Measurements from ENCODE around the gene MSH3. TPM values are rescaled to one million over a fixed set of nuclear protein-coding genes. Genes with fewer than 3 reads are reported as not detected.
A peak's percentile ranks its signal among the peaks of the same experiment; 100 is the strongest.
"Not testable (repeated sequence)": the region's sequence is repeated elsewhere in the genome, so short reads cannot be mapped to it uniquely, and the experiment has no call there.

Gene MSH3
- total RNA-seq, 1 experiment from 2014 or later = 32.5 TPM

GRCh38 chr5:80739898-80740297 is 85.4 kb downstream of the MSH3 start:
- no peak for DNase-seq
- H3K4me1 ChIP-seq = peaks cover 37% of the 10 kb centered on the region
- peaks cover 25% of the 10 kb centered on the region for H3K36me3 ChIP-seq
- H3K9me3 ChIP-seq (replicated peaks) = peaks cover 7% of the 10 kb centered on the region; the same call in 1 of the 2 replicates
- no peak overlapping the region for H3K4me3 ChIP-seq
- H3K27ac ChIP-seq = peak overlapping the region; percentile 98
- H3K27me3 ChIP-seq = no peaks in the 10 kb centered on the region

GRCh38 chr5:80740488-80740887 is 86.0 kb downstream of the MSH3 start:
- DNase-seq; H3K27me3 ChIP-seq; H3K4me3 ChIP-seq; H3K27ac ChIP-seq; H3K9me3 ChIP-seq (replicated peaks): not testable (repeated sequence)
- peaks cover 37% of the 10 kb centered on the region for H3K4me1 ChIP-seq
- peaks cover 30% of the 10 kb centered on the region for H3K36me3 ChIP-seq

GRCh38 chr5:80740999-80741398 is 86.5 kb downstream of the MSH3 start:
- H3K27ac ChIP-seq = no peak overlapping the region
- peaks cover 7% of the 10 kb centered on the region; the same call in 1 of the 2 replicates for H3K9me3 ChIP-seq (replicated peaks)
- H3K36me3 ChIP-seq = peaks cover 36% of the 10 kb centered on the region
- no peaks in the 10 kb centered on the region for H3K27me3 ChIP-seq
- no peak for DNase-seq
- peaks cover 37% of the 10 kb centered on the region for H3K4me1 ChIP-seq
- H3K4me3 ChIP-seq = no peak overlapping the region

- Histone ChIP-seq H3K27me3 (no peaks in the 10 kb centered on the region), H3K4me3 (no peak overlapping the region), H3K27ac (no peak overlapping the region), H3K36me3 (peaks cover 45% of the 10 kb centered on the region), H3K4me1 (peaks cover 17% of the 10 kb centered on the region), H3K9me3 (replicated peaks) (peaks cover 7% of the 10 kb centered on the region; the same call in 1 of the 2 replicates)
- no peak for DNase-seq
Observed at GRCh38 chr5:80744149-80744548, 89.7 kb downstream of the MSH3 start.

GRCh38 chr5:80745490-80745889 is 91.0 kb downstream of the MSH3 start:
- H3K4me3 ChIP-seq = no peak overlapping the region
- H3K9me3 ChIP-seq (replicated peaks) = peaks cover 7% of the 10 kb centered on the region; the same call in 1 of the 2 replicates
- no peaks in the 10 kb centered on the region for H3K27me3 ChIP-seq
- H3K4me1 ChIP-seq = peaks cover 8% of the 10 kb centered on the region; the same call in 1 of the 2 replicates
- H3K36me3 ChIP-seq = peaks cover 45% of the 10 kb centered on the region
- no peak overlapping the region for H3K27ac ChIP-seq
- no peak for DNase-seq

GRCh38 chr5:80747922-80748321 is 93.5 kb downstream of the MSH3 start:
- Histone ChIP-seq H3K9me3 (replicated peaks) (peaks cover 11% of the 10 kb centered on the region; the same call in 1 of the 2 replicates), H3K4me3 (no peak overlapping the region), H3K27me3 (no peaks in the 10 kb centered on the region), H3K4me1 (peaks cover 8% of the 10 kb centered on the region), H3K36me3 (peaks cover 39% of the 10 kb centered on the region), H3K27ac (no peak overlapping the region)
- DNase-seq = no peak

GRCh38 chr5:80752427-80752826 is 98.0 kb downstream of the MSH3 start:
- Histone ChIP-seq H3K27me3 (no peaks in the 10 kb centered on the region), H3K4me3 (no peak overlapping the region), H3K27ac (peak overlapping the region; percentile 85), H3K36me3 (peaks cover 5% of the 10 kb centered on the region), H3K4me1 (peaks cover 47% of the 10 kb centered on the region), H3K9me3 (replicated peaks) (peaks cover 4% of the 10 kb centered on the region; the same call in 1 of the 2 replicates)
- DNase-seq = no peak

- no peak overlapping the region for H3K4me3 ChIP-seq
- peaks cover 5% of the 10 kb centered on the region for H3K36me3 ChIP-seq
- H3K27me3 ChIP-seq = no peaks in the 10 kb centered on the region
- peaks cover 41% of the 10 kb centered on the region for H3K4me1 ChIP-seq
- peak overlapping the region; percentile 85 for H3K27ac ChIP-seq
- H3K9me3 ChIP-seq (replicated peaks) = peaks cover 4% of the 10 kb centered on the region; the same call in 1 of the 2 replicates
- peak in 1 of 2 experiments; percentile 38 for DNase-seq
Observed at GRCh38 chr5:80753712-80754111, 99.3 kb downstream of the MSH3 start.

- peaks cover 41% of the 10 kb centered on the region for H3K4me1 ChIP-seq
- H3K4me3 ChIP-seq = peak overlapping the region; percentile 9; the same call in 1 of the 2 replicates
- peak; percentile 94 to 97 for DNase-seq
Observed at GRCh38 chr5:80754900-80755299, 100.4 kb downstream of the MSH3 start.

GRCh38 chr5:80755626-80756025 is 101.2 kb downstream of the MSH3 start:
- Histone ChIP-seq H3K4me3 (no peak overlapping the region; the same call in 1 of the 2 replicates), H3K27me3 (no peaks in the 10 kb centered on the region), H3K27ac (peak overlapping the region; percentile 85), H3K4me1 (peaks cover 41% of the 10 kb centered on the region), H3K36me3 (peaks cover 5% of the 10 kb centered on the region; the same call in 1 of the 2 replicates), H3K9me3 (replicated peaks) (peaks cover 4% of the 10 kb centered on the region; the same call in 1 of the 2 replicates)
- peak; percentile 20 to 66 for DNase-seq

More at GRCh38 chr5:80754900-80755299, 100.4 kb downstream of the MSH3 start:
- no peaks in the 10 kb centered on the region for H3K27me3 ChIP-seq
- peaks cover 4% of the 10 kb centered on the region; the same call in 1 of the 2 replicates for H3K9me3 ChIP-seq (replicated peaks)
- H3K36me3 ChIP-seq = peaks cover 5% of the 10 kb centered on the region
- peak overlapping the region; percentile 85 for H3K27ac ChIP-seq

GRCh38 chr5:80756292-80756691 is 101.8 kb downstream of the MSH3 start:
- H3K27me3 ChIP-seq = no peaks in the 10 kb centered on the region
- no peak overlapping the region for H3K4me3 ChIP-seq
- peaks cover 4% of the 10 kb centered on the region; the same call in 1 of the 2 replicates for H3K36me3 ChIP-seq
- peak overlapping the region; percentile 85 for H3K27ac ChIP-seq
- peaks cover 41% of the 10 kb centered on the region for H3K4me1 ChIP-seq
- DNase-seq = no peak
- peaks cover 4% of the 10 kb centered on the region; the same call in 1 of the 2 replicates for H3K9me3 ChIP-seq (replicated peaks)

GRCh38 chr5:80757290-80757689 is 102.8 kb downstream of the MSH3 start:
- Histone ChIP-seq H3K27ac (peak overlapping the region; percentile 1; the same call in 1 of the 2 replicates), H3K4me1 (peaks cover 46% of the 10 kb centered on the region), H3K4me3 (no peak overlapping the region), H3K9me3 (replicated peaks) (peaks cover 4% of the 10 kb centered on the region; the same call in 1 of the 2 replicates), H3K27me3 (no peaks in the 10 kb centered on the region), H3K36me3 (peaks cover 11% of the 10 kb centered on the region)
- peak; percentile 40 to 75 for DNase-seq

GRCh38 chr5:80759866-80760577 is 105.6 kb downstream of the MSH3 start:
- Histone ChIP-seq H3K27me3 (no peaks in the 10 kb centered on the region), H3K36me3 (peaks cover 18% of the 10 kb centered on the region), H3K27ac (no peak overlapping the region), H3K4me1 (peaks cover 36% of the 10 kb centered on the region), H3K4me3 (no peak overlapping the region), H3K9me3 (replicated peaks) (no peaks in the 10 kb centered on the region)
- no peak for DNase-seq

- Histone ChIP-seq H3K36me3 (peaks cover 18% of the 10 kb centered on the region), H3K4me3 (no peak overlapping the region), H3K27me3 (no peaks in the 10 kb centered on the region), H3K9me3 (replicated peaks) (no peaks in the 10 kb centered on the region), H3K27ac (no peak overlapping the region), H3K4me1 (peaks cover 31% of the 10 kb centered on the region)
- DNase-seq = no peak
Observed at GRCh38 chr5:80760680-80761079, 106.2 kb downstream of the MSH3 start.

GRCh38 chr5:80761176-80761575 is 106.7 kb downstream of the MSH3 start:
- H3K9me3 ChIP-seq (replicated peaks) = no peaks in the 10 kb centered on the region
- peaks cover 18% of the 10 kb centered on the region for H3K36me3 ChIP-seq
- no peak for DNase-seq
- no peaks in the 10 kb centered on the region for H3K27me3 ChIP-seq
- H3K27ac ChIP-seq = no peak overlapping the region
- no peak overlapping the region for H3K4me3 ChIP-seq
- H3K4me1 ChIP-seq = peaks cover 26% of the 10 kb centered on the region
